ENCODE data around the gene NSMCE1. TPM values are rescaled to one million over a fixed set of nuclear protein-coding genes. Genes with fewer than 3 reads are reported as not detected.
A peak's percentile ranks its signal among the peaks of the same experiment; 100 is the strongest.

NSMCE1 gene
- total and polyA plus RNA-seq, 2 of the 4 experiments (the other 2 are of a cell fraction): 47.5 to 120 TPM

DNA sequence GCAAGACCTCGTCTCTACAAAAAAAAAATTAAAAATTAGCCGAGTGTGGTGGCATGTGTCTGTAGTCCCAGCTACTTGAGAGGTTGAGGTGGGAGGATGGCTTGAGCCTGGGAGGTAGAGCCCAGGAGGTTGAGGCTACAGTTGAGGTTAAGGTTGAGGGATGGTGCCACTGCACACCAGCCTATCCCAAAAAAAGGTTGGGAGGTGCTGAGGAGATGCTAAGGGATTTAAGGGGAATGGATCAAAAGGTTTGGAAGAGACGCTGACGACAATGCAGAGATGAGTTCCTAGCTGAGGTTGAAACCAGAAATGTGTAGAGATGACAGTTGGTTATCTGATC is 4.7 kb upstream of the NSMCE1 start:
- no peak overlapping the region for H2BK20ac ChIP-seq (ENCODE audit: low read depth, low read length)
- ATAC-seq (ENCODE audit: low read depth): no peak
- H3K4me2 ChIP-seq (ENCODE audit: low read depth, low read length): no peak overlapping the region
- no peak overlapping the region for H2BK5ac ChIP-seq (ENCODE audit: low read depth, low read length, poor library complexity, severe bottlenecking)
- ChIA-PET CTCF (no interaction called here), POLR2A (ENCODE audit: unreplicated experiment) (no interaction called here)
- no peaks in the 10 kb centered on the region for H3K36me3 ChIP-seq (ENCODE audit: control insufficient read depth, insufficient read depth, low read length)
- no peaks in the 10 kb centered on the region for H3K9me3 ChIP-seq (ENCODE audit: control insufficient read depth, insufficient read depth, low read length)
- H4K91ac ChIP-seq (ENCODE audit: insufficient read depth, low read depth, low read length): no peak overlapping the region
- H3K4ac ChIP-seq (ENCODE audit: low read depth, low read length): 0 out of 2 replicates have a peak overlapping the region, but pooled peaks have one; percentile 1
- peaks cover 5 to 16% of the 10 kb centered on the region in 2 experiments for H3K79me1 ChIP-seq (ENCODE audit: low read depth in 1 of 2, low read length in 2 of 2)
- no peak for TF ChIP-seq RCOR1 (IDR thresholded peaks at IDR 0.05; ENCODE audit: insufficient replicate concordance, low read length)
- no peak for TF ChIP-seq CHD1 (IDR thresholded peaks at IDR 0.05; ENCODE audit: low read depth, low read length)
- no peak for TF ChIP-seq FOS (IDR thresholded peaks at IDR 0.05; ENCODE audit: low read depth, low read length)
- no peak for TF ChIP-seq POLR2A (IDR thresholded peaks at IDR 0.05; ENCODE audit: low read depth, low read length)
- TF ChIP-seq, protein P1, sequence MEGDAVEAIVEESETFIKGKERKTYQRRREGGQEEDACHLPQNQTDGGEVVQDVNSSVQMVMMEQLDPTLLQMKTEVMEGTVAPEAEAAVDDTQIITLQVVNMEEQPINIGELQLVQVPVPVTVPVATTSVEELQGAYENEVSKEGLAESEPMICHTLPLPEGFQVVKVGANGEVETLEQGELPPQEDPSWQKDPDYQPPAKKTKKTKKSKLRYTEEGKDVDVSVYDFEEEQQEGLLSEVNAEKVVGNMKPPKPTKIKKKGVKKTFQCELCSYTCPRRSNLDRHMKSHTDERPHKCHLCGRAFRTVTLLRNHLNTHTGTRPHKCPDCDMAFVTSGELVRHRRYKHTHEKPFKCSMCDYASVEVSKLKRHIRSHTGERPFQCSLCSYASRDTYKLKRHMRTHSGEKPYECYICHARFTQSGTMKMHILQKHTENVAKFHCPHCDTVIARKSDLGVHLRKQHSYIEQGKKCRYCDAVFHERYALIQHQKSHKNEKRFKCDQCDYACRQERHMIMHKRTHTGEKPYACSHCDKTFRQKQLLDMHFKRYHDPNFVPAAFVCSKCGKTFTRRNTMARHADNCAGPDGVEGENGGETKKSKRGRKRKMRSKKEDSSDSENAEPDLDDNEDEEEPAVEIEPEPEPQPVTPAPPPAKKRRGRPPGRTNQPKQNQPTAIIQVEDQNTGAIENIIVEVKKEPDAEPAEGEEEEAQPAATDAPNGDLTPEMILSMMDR (conservative IDR thresholded peaks at IDR 0.05; ENCODE audit: low read depth, low read length): no peak
- no peak for TF ChIP-seq SMC3 (IDR thresholded peaks at IDR 0.05; ENCODE audit: low read depth, low read length)
- no peak for TF ChIP-seq MAFK (IDR thresholded peaks at IDR 0.05; ENCODE audit: low read depth, low read length)
- TF ChIP-seq RFX5 (IDR thresholded peaks at IDR 0.05; ENCODE audit: low read depth, low read length): no peak
- no peak for TF ChIP-seq MXI1 (IDR thresholded peaks at IDR 0.05; ENCODE audit: borderline replicate concordance, low read depth, low read length)
- TF ChIP-seq BHLHE40 (IDR thresholded peaks at IDR 0.05; ENCODE audit: low read depth, low read length): no peak
- TF ChIP-seq, protein P2, sequence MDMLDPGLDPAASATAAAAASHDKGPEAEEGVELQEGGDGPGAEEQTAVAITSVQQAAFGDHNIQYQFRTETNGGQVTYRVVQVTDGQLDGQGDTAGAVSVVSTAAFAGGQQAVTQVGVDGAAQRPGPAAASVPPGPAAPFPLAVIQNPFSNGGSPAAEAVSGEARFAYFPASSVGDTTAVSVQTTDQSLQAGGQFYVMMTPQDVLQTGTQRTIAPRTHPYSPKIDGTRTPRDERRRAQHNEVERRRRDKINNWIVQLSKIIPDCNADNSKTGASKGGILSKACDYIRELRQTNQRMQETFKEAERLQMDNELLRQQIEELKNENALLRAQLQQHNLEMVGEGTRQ (IDR thresholded peaks at IDR 0.05; ENCODE audit: low read depth, low read length): no peak
- TF ChIP-seq, protein P3, sequence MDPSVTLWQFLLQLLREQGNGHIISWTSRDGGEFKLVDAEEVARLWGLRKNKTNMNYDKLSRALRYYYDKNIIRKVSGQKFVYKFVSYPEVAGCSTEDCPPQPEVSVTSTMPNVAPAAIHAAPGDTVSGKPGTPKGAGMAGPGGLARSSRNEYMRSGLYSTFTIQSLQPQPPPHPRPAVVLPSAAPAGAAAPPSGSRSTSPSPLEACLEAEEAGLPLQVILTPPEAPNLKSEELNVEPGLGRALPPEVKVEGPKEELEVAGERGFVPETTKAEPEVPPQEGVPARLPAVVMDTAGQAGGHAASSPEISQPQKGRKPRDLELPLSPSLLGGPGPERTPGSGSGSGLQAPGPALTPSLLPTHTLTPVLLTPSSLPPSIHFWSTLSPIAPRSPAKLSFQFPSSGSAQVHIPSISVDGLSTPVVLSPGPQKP (IDR thresholded peaks at IDR 0.05; ENCODE audit: borderline replicate concordance, low read depth, low read length): no peak
- TF ChIP-seq RAD21 (IDR thresholded peaks at IDR 0.05; ENCODE audit: low read length): no peak
- TF ChIP-seq MAZ (IDR thresholded peaks at IDR 0.05; ENCODE audit: borderline replicate concordance, low read depth, low read length): no peak
- no peak for TF ChIP-seq NFE2L2 (IDR thresholded peaks at IDR 0.05; ENCODE audit: low read depth, low read length)
- TF ChIP-seq CEBPB (IDR thresholded peaks at IDR 0.05; ENCODE audit: low read depth, low read length): no peak
- intact Hi-C loops (cut with micrococcal nuclease): no loop called here
- H3K18ac ChIP-seq (ENCODE audit: low read depth, low read length): no peak overlapping the region
- H3K9ac ChIP-seq (ENCODE audit: low read depth, low read length): no peak overlapping the region
- H2BK120ac ChIP-seq (ENCODE audit: low read depth, low read length): peak overlapping the region; percentile 49; the same call in 1 of the 2 replicates
- peak overlapping the region; percentile 19; the same call in 1 of the 3 replicates for H2BK15ac ChIP-seq (ENCODE audit: low read depth, low read length)
- no peak for DNase-seq
- no peak overlapping the region for H2AK5ac ChIP-seq (ENCODE audit: low read depth, low read length)
- 0 out of 2 replicates have a peak overlapping the region, but pooled peaks have one; percentile 46 for H3K23ac ChIP-seq (ENCODE audit: low read depth, low read length)
- no peak overlapping the region for H3K56ac ChIP-seq (ENCODE audit: extremely low read depth, insufficient read depth, low read length)
- dilution Hi-C loops (cut with HindIII; ENCODE audit: low sequenced_read_pairs, unreplicated experiment): no loop called here
- H3K14ac ChIP-seq (replicated peaks; ENCODE audit: low read depth, low read length): 0 out of 2 replicates have a peak overlapping the region, but pooled peaks have one; percentile 61
- no peaks in the 10 kb centered on the region for H3K4me1 ChIP-seq (ENCODE audit: control insufficient read depth, insufficient read depth, low read length)
- in situ Hi-C loops (cut with MboI; ENCODE audit: low sequenced_read_pairs): no loop called here
- BruUV-seq (replicated peaks): no TSS peak
- no peak overlapping the region for H4K8ac ChIP-seq (ENCODE audit: low read depth in 2 of 2, low read length in 2 of 2)
- WGBS, 2 experiments (ENCODE audit: extremely low coverage in 2 of 2, insufficient read length in 1 of 2): no CpG with 5 or more reads among the region's 4 CpGs
- H3K4me3 ChIP-seq (ENCODE audit: insufficient read depth, low read depth, low read length): no peak overlapping the region
- no peaks in the 10 kb centered on the region for H3K27me3 ChIP-seq (ENCODE audit: control insufficient read depth, insufficient read depth, low read length)
- no peak overlapping the region for H2AK9ac ChIP-seq (replicated peaks; ENCODE audit: low read depth, low read length, poor library complexity)
- no peaks in the 10 kb centered on the region for H4K20me1 ChIP-seq (ENCODE audit: insufficient read depth, low read length)
- H3K27ac ChIP-seq (ENCODE audit: insufficient read depth, low read length): no peak overlapping the region
- no peak overlapping the region for H2AFZ ChIP-seq (replicated peaks; ENCODE audit: low read length, poor library complexity)
- peaks cover 14% of the 10 kb centered on the region; the same call in 1 of the 2 replicates for H3K9me1 ChIP-seq (ENCODE audit: insufficient read depth, low read length)
- no peak overlapping the region; the same call in 1 of the 2 replicates for H4K5ac ChIP-seq (ENCODE audit: low read depth, low read length)
